Testis (tissue), 2 donors: Measurements from ENCODE around the gene SMIM43.

Experiments used
- POLR2A ChIP-seq: fragments of 450-650 bp; IDR thresholded peaks from one replicate; pipeline ENCODE4 v1.6.1; 2017; ENCODE audit warnings: antibody characterized with exemption, mild to moderate bottlenecking, moderate library complexity
- TF ChIP-seq, protein P1 (sequence below), 3 experiments: fragments of 450-650 bp in 2 of 3; fragments of 200-600 bp in 1 of 3; sonication (generic) in 1 of 3; IDR thresholded peaks; one replicate each; pipeline ENCODE4 v1.5.1; 2016 to 2019; ENCODE audit warnings: antibody characterized with exemption in 3 of 3, mild to moderate bottlenecking in 2 of 3, moderate library complexity in 1 of 3

DNA sequence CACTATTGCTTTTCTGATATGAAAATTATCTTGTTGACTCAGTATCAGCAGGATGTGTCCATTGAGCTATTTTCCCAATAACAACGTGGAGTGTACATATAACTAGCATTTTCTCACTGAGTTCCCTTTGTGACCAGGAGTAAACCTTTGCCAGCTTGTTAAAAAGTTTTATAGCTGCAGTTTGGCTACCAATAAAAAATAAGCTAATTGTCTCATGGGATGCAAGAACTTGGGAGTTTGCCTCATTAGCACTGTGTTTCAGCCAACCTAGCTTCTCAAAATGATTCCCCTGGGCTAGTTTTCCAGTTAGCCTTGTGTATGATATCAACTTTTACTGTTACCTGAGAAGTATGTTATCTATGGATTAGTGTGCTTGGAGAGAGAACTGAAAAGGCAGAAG is 43.3 kb downstream of the SMIM43 start:
- TF ChIP-seq POLR2A, result no peak
- TF ChIP-seq, protein P1, sequence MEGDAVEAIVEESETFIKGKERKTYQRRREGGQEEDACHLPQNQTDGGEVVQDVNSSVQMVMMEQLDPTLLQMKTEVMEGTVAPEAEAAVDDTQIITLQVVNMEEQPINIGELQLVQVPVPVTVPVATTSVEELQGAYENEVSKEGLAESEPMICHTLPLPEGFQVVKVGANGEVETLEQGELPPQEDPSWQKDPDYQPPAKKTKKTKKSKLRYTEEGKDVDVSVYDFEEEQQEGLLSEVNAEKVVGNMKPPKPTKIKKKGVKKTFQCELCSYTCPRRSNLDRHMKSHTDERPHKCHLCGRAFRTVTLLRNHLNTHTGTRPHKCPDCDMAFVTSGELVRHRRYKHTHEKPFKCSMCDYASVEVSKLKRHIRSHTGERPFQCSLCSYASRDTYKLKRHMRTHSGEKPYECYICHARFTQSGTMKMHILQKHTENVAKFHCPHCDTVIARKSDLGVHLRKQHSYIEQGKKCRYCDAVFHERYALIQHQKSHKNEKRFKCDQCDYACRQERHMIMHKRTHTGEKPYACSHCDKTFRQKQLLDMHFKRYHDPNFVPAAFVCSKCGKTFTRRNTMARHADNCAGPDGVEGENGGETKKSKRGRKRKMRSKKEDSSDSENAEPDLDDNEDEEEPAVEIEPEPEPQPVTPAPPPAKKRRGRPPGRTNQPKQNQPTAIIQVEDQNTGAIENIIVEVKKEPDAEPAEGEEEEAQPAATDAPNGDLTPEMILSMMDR (IDR thresholded peaks at IDR 0.05), result no peak
